Adrenal gland (tissue), 12 donors: ENCODE results near the gene HNRNPUL1. TPM values are rescaled to one million over a fixed set of nuclear protein-coding genes. Genes with fewer than 3 reads are reported as not detected.

Experiments used
- DNase-seq, 7 donors: peaks; one replicate each; pipeline ENCODE4 v3.0.0-alpha.2; 2019 to 2020
- H3K27ac ChIP-seq, 5 donors: fragments of 200-600 bp; sonication (generic) in 4 of 5; 1 replicate in 3 of 5; 2 replicates in 2 of 5; pipeline versions ENCODE4 v1.5.1 to v1.8.0; 2016 to 2020; ENCODE audit warnings: mild to moderate bottlenecking in 1 of 5
- H3K27me3 ChIP-seq: fragments of 200-600 bp; 2 replicates; pipeline ENCODE4 v1.8.0; 2021
- H3K36me3 ChIP-seq, 2 donors: fragments of 200-600 bp; replicated peaks in 1 of 2; 1 replicate in 1 of 2; 2 replicates in 1 of 2; pipeline versions ENCODE4 v1.5.1 to v1.8.0; 2018 to 2022
- H3K4me1 ChIP-seq, 2 donors: fragments of 200-600 bp; replicated peaks in 1 of 2; 1 replicate in 1 of 2; 2 replicates in 1 of 2; pipeline versions ENCODE4 v1.5.1 to v1.8.0; 2018 to 2021
- H3K4me3 ChIP-seq, 4 donors: fragments of 200-600 bp; sonication (generic) in 3 of 4; one replicate each; pipeline ENCODE4 v1.5.1; 2016 to 2018
- H3K9me3 ChIP-seq, 3 donors: fragments of 200-600 bp; sonication (generic) in 1 of 3; replicated peaks in 1 of 3; 1 replicate in 2 of 3; 2 replicates in 1 of 3; pipeline versions ENCODE4 v1.5.1 to v1.8.0; 2016 to 2021
- POLR2A ChIP-seq, 2 donors: fragments of 450-650 bp; IDR thresholded peaks; one replicate each; pipeline ENCODE4 v1.6.1; 2017; ENCODE audit warnings: antibody characterized with exemption in 2 of 2, mild to moderate bottlenecking in 2 of 2, moderate library complexity in 1 of 2
- WGBS, 4 donors: extraction: QIAGEN DNeasy Blood & Tissue Kit in 2 of 4; methylation state at CpG; one replicate each; pipeline versions ENCODE4 v1.1.5 to v1.1.7; 2013 to 2017; 5-methylcytosine and 5-hydroxymethylcytosine counted together
- intact Hi-C, 2 donors: fragments of 100-400 bp; cut with DNase I; formaldehyde crosslinking; loops; one replicate each; pipeline versions ENCODE4 v1.14.1 to v1.15.0; 2022 to 2023
- polyA plus RNA-seq, 3 donors: library from polyadenylated mRNA; stranded (reverse); fragments of 200-250 nt in 2 of 3; fragments of 350-450 nt in 1 of 3; fragmentation: Illumina TruSeq in 1 of 3; extraction: RNeasy Lipid Tissue Mini Kit (QIAGEN cat#74804) in 1 of 3; gene quantifications; one replicate each; pipeline ENCODE4 v1.2.3, GENCODE V29; 2013 to 2014
- total RNA-seq, 9 donors: library from RNA; depleted of rRNA in 4 of 9; stranded (reverse); fragments of >200 nt in 4 of 9; fragments of 120-200 nt in 1 of 9; fragmentation: NEBNext Ultra II Directional in 1 of 9; extraction: Animal tissue kit (Norgen Biotek cat#: 25700) in 1 of 9; gene quantifications; one replicate each; pipeline versions ENCODE4 v1.1.0 to v1.2.4, GENCODE V29; 2013 to 2023
- TF ChIP-seq, protein P1 (sequence below), 6 experiments: fragments of 450-650 bp in 4 of 6; fragments of 200-600 bp in 2 of 6; sonication (generic) in 1 of 6; IDR thresholded peaks; 1 replicate in 5 of 6; 2 replicates in 1 of 6; pipeline versions ENCODE4 v1.5.1 to v1.8.0; 2016 to 2021; ENCODE audit warnings: antibody characterized with exemption in 6 of 6, mild to moderate bottlenecking in 2 of 6, moderate library complexity in 1 of 6
- donor health status: healthy with polysubstance abuse.
- donor health status: Bipolar disorder and iron deficiency.
- donor health status: DM: yes; HTN: yes; CAD: no.
- donor health status: DM: no; HTN: no; CAD: no.
- donor health status: DM: no; HTN: no; CAD: no.
- donor health status: DM: yes; HTN: yes; CAD: no.

Gene HNRNPUL1
- total and polyA plus RNA-seq, 12 donors, result 55.8 to 175 (median 142) TPM

DNA sequence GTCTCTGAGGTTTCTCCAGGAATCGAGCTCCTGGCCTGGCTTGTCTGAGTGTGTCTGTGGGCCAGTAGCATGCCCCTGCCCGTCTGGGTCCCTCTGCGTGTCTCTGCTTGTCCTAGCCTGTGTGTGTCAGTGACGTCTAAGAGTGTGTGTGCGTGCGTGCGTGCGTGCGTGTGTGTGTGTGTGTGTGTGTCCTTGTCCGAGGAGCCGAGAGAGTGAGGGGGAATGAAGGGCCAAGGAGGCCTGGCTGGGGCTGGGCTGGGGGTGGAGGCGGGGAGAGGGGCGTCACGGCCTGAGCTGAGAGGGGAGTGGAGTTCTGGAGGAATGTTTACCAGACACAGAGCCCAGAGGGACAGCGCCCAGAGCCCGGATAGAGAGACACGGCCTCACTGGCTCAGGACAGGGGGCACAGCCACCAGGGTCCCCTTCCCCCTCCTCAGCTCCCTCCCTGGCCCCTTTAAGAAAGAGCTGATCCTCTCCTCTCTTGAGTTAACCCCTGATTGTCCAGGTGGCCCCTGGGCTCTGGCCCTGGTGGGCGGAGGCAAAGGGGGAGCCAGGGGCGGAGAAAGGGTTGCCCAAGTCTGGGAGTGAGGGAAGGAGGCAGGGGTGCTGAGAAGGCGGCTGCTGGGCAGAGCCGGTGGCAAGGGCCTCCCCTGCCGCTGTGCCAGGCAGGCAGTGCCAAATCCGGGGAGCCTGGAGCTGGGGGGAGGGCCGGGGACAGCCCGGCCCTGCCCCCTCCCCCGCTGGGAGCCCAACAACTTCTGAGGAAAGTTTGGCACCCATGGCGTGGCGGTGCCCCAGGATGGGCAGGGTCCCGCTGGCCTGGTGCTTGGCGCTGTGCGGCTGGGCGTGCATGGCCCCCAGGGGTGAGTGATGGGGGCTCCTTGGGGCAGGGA lies 45.3 kb upstream of the HNRNPUL1 start, which contains the start of gene AXL:
Gene AXL (plus strand): TSS at position 609 of the 893 bp plus-strand sequence. CDS start 170 bp downstream, at position 779.
- H3K9me3 ChIP-seq, result no peaks in the 10 kb centered on the region
- H3K4me3 ChIP-seq, result peak within 1 kb of the TSS; percentile 22 to 84 (median 58)
- H3K27ac ChIP-seq, result peak within 1 kb of the TSS; percentile 53 to 93 (median 92)
- TF ChIP-seq POLR2A (IDR thresholded peaks at IDR 0.05), result peak; percentile 53 to 83
- TF ChIP-seq, protein P1, sequence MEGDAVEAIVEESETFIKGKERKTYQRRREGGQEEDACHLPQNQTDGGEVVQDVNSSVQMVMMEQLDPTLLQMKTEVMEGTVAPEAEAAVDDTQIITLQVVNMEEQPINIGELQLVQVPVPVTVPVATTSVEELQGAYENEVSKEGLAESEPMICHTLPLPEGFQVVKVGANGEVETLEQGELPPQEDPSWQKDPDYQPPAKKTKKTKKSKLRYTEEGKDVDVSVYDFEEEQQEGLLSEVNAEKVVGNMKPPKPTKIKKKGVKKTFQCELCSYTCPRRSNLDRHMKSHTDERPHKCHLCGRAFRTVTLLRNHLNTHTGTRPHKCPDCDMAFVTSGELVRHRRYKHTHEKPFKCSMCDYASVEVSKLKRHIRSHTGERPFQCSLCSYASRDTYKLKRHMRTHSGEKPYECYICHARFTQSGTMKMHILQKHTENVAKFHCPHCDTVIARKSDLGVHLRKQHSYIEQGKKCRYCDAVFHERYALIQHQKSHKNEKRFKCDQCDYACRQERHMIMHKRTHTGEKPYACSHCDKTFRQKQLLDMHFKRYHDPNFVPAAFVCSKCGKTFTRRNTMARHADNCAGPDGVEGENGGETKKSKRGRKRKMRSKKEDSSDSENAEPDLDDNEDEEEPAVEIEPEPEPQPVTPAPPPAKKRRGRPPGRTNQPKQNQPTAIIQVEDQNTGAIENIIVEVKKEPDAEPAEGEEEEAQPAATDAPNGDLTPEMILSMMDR (IDR thresholded peaks at IDR 0.05), result no peak
- intact Hi-C loops, result no loop called here
- 1 to 4% (median 3%) methylated on average over 18 to 32 of the region's 32 CpGs for WGBS, 4 donors
- no peaks in the 10 kb centered on the region for H3K27me3 ChIP-seq
- H3K4me1 ChIP-seq, result peaks cover 13 to 23% of the 10 kb centered on the region in 2 donors
- DNase-seq, result peak; percentile 85 to 93 (median 92)
- H3K36me3 ChIP-seq, result no peaks in the 10 kb centered on the region

DNA sequence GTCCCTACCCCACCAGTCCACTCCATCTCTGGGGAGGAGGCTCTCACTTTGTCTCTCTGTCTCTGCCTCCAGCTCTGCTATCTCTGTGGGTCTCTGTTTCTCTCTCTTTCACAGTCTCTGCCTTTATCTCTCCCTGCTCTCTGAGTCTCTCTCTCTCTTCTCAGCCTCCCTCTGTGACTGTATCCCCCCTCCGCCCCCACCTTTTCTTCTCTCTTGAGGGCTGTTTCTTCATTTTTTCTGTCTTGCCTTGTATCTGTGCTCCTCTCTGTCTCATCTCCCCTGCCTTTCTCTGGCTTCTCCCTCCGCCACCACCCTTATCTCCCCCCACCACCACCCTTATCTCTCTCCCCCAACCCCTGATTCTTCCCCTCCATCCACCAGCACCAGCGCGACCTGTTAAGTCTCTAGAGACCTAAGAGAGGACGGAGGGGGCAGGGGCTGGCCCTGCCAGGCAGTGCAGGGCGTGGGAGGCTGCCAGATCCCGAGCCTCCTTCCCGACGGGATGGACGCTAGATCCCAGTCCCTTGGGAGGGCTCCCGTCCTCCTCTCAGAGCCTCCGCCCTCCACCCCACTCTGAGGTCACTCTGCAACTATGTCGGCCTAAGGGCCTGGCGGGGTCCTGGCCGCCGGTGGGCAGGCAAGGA lies 44.1 kb upstream of the HNRNPUL1 start:
- 9 to 30% (median 24%) methylated on average over 9 to 16 of the region's 16 CpGs for WGBS, 4 donors
- no peaks in the 10 kb centered on the region for H3K36me3 ChIP-seq
- no peaks in the 10 kb centered on the region for H3K27me3 ChIP-seq
- H3K4me3 ChIP-seq, result peak overlapping the region in 2 of 4 donors; percentile 40 to 76
- DNase-seq, result peak in 5 of 7 donors; percentile 28 to 56 (median 43)
- peak overlapping the region in 4 of 5 donors; percentile 53 to 93 (median 92) for H3K27ac ChIP-seq
- intact Hi-C loops, result no loop called here
- no peaks in the 10 kb centered on the region for H3K9me3 ChIP-seq
- TF ChIP-seq POLR2A (IDR thresholded peaks at IDR 0.05), result peak in 1 of 2 donors; percentile 43
- TF ChIP-seq, protein P1 (IDR thresholded peaks at IDR 0.05), result no peak
- peaks cover 13 to 30% of the 10 kb centered on the region in 2 donors for H3K4me1 ChIP-seq

- intact Hi-C loops, result no loop called here
Measured at GRCh38 chr19:41220811-41221210, 43.4 kb upstream of the HNRNPUL1 start.

More at GRCh38 chr19:41220811-41221210, 43.4 kb upstream of the HNRNPUL1 start:
- Histone ChIP-seq H3K27me3 (no peaks in the 10 kb centered on the region), H3K27ac (peak overlapping the region in 4 of 5 donors; percentile 53 to 93 (median 92)), H3K36me3 (no peaks in the 10 kb centered on the region), H3K9me3 (no peaks in the 10 kb centered on the region), H3K4me1 (peaks cover 14 to 37% of the 10 kb centered on the region in 2 donors), H3K4me3 (peak overlapping the region in 1 of 4 donors; percentile 76)
- no peak for DNase-seq
- TF ChIP-seq, protein P1 (IDR thresholded peaks at IDR 0.05), result no peak
- no peak for TF ChIP-seq POLR2A (IDR thresholded peaks at IDR 0.05)
- 47 to 74% (median 62%) methylated on average over 7 to 9 of the region's 9 CpGs for WGBS, 4 donors
